ENCODE measurements around the gene PDCL2. TPM values are rescaled to one million over a fixed set of nuclear protein-coding genes. Genes with fewer than 3 reads are reported as not detected.

The PDCL2 gene
- total RNA-seq, 4 donors from 2014 or later, result not detected

- Histone ChIP-seq H3K4me3 (peak overlapping the region; percentile 76 to 80), H3K4me1 (no peaks in the 10 kb centered on the region), H3K27me3 (no peaks in the 10 kb centered on the region), H3K27ac (peak overlapping the region; percentile 98 to 99), H3K36me3 (no peaks in the 10 kb centered on the region), H3K9me3 (no peaks in the 10 kb centered on the region)
- no peak for DNase-seq
- TF ChIP-seq POLR2A (IDR thresholded peaks at IDR 0.05) (no peak), CTCF (IDR thresholded peaks at IDR 0.05) (no peak)
- intact Hi-C loops (cut with DNase I; ENCODE audit: low total_unique reads), result loop anchor here (5.0 kb wide), 1 partner anchor 188 kb away; no protein-coding TSS in a partner anchor
Observed at GRCh38 chr4:55545151-55545550, 46.9 kb downstream of the PDCL2 start.

DNA sequence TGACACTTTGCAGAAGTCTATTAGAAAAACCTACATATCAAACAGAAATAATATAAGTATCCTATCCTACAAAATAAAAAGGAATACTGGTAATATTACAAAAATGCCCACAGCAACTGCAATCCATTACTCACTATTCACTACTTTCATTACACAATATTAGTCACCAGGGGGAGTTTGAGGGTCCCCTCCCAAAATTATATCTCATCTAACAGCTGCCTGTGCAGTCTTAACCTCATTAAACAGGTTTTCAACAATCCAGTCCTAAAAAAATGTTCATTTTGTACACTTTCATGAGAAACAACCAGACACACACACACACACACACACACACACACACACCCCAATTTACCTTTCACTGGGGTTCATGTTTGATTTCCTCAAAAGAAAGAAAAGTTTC is 48.2 kb downstream of the PDCL2 start:
- DNase-seq, result no peak
- Histone ChIP-seq H3K4me3 (no peak overlapping the region), H3K27ac (no peak overlapping the region), H3K4me1 (no peaks in the 10 kb centered on the region), H3K27me3 (no peaks in the 10 kb centered on the region), H3K36me3 (no peaks in the 10 kb centered on the region), H3K9me3 (no peaks in the 10 kb centered on the region)
- intact Hi-C loops (cut with DNase I; ENCODE audit: low total_unique reads), result no loop called here
- TF ChIP-seq CTCF (IDR thresholded peaks at IDR 0.05), result no peak
- no peak for TF ChIP-seq POLR2A (IDR thresholded peaks at IDR 0.05)

DNA sequence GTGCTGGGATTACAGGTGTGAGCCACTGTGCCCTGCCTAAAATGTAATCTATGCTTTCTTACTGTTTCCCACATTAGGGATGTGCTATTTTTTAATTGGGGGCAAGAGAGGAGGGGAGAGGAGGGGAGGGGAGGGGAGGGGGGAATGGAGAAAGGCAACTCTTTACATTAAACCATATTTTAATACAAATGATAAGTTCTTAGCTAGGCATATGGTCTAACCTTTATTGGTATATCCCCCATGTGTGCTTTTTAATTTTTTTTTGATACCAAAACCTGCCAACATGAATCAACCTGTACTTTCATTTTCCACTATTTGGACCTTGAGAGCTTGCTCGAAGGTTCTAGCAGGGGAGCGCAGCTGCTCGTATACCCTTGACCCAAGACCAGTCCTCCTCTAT is 51.8 kb downstream of the PDCL2 start:
- no peaks in the 10 kb centered on the region for H3K4me1 ChIP-seq
- no peak overlapping the region for H3K4me3 ChIP-seq
- H3K36me3 ChIP-seq, result no peaks in the 10 kb centered on the region
- H3K27me3 ChIP-seq, result no peaks in the 10 kb centered on the region
- DNase-seq, result no peak
- intact Hi-C loops (cut with DNase I; ENCODE audit: low total_unique reads), result no loop called here
- H3K27ac ChIP-seq, result no peak overlapping the region
- H3K9me3 ChIP-seq, result no peaks in the 10 kb centered on the region
- TF ChIP-seq CTCF (IDR thresholded peaks at IDR 0.05) (no peak), POLR2A (IDR thresholded peaks at IDR 0.05) (no peak)

DNA sequence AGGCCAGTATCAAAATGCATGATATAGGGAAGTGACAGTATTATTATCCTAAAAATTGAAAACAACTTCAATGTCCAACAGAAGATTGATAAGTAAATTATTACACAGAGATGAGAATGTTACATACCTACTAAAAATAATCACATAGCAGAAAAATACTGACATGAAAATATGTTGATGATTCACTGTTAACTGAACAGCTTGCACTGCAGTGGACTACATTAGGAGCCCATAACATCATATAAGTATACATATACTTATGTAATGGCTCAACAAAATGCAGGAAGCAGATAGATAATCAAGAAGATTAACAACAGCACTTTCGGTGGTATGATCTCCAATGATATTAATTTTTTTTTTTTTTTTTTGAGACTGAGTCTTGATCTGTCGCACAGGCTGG is 52.4 kb downstream of the PDCL2 start:
- TF ChIP-seq CTCF (IDR thresholded peaks at IDR 0.05) (no peak), POLR2A (IDR thresholded peaks at IDR 0.05) (no peak)
- no peak for DNase-seq
- Histone ChIP-seq H3K4me1 (no peaks in the 10 kb centered on the region), H3K9me3 (no peaks in the 10 kb centered on the region), H3K27ac (no peak overlapping the region), H3K36me3 (no peaks in the 10 kb centered on the region), H3K4me3 (no peak overlapping the region), H3K27me3 (no peaks in the 10 kb centered on the region)
- intact Hi-C loops (cut with DNase I; ENCODE audit: low total_unique reads), result no loop called here

GRCh38 chr4:55538531-55538930 is 53.5 kb downstream of the PDCL2 start:
- Histone ChIP-seq H3K4me3 (no peak overlapping the region), H3K27me3 (no peaks in the 10 kb centered on the region), H3K27ac (no peak overlapping the region), H3K36me3 (no peaks in the 10 kb centered on the region), H3K4me1 (no peaks in the 10 kb centered on the region), H3K9me3 (no peaks in the 10 kb centered on the region)
- no peak for DNase-seq
- no peak for TF ChIP-seq POLR2A (IDR thresholded peaks at IDR 0.05)
- TF ChIP-seq CTCF (IDR thresholded peaks at IDR 0.05), result no peak
- intact Hi-C loops (cut with DNase I; ENCODE audit: low total_unique reads), result no loop called here

All from uterus (tissue), 4 donors.